Keratinocyte (primary cell): Measurements from ENCODE around the gene TMEM151A. TPM values are rescaled to one million over a fixed set of nuclear protein-coding genes. Genes with fewer than 3 reads are reported as not detected.

Experiments used
- DNase-seq: peaks from one replicate; pipeline ENCODE4 v3.0.0-alpha.2; 2011; ENCODE audit warnings: low read depth, missing footprints, low spot score
- FAIRE-seq: peaks from 2 replicates; lab custom pipeline; 2011; peaks lifted over from hg19 to GRCh38; lab: Jason Lieb, UNC
- H2AFZ ChIP-seq: 2 replicates; pipeline ENCODE4 v1.6.0; 2012; ENCODE audit warnings: low read length, control low read depth, inconsistent platforms; ENCODE audit not compliant: control insufficient read depth
- H3K27ac ChIP-seq: 2 replicates; pipeline ENCODE4 v1.5.1; 2011; ENCODE audit warnings: low read length; ENCODE audit not compliant: control insufficient read depth, insufficient read depth
- H3K27me3 ChIP-seq: 3 replicates; pipeline ENCODE4 v1.6.0; 2011; ENCODE audit warnings: low read length; ENCODE audit not compliant: control insufficient read depth, insufficient read depth; ENCODE audit errors: extremely low read depth
- H3K36me3 ChIP-seq, 2 experiments: 2 replicates in 1 of 2; 3 replicates in 1 of 2; pipeline ENCODE4 v1.5.1; 2011; ENCODE audit warnings: low read length in 2 of 2, mild to moderate bottlenecking in 1 of 2; ENCODE audit not compliant: control insufficient read depth in 2 of 2, insufficient read depth in 2 of 2; ENCODE audit errors: extremely low read depth in 1 of 2
- H3K4me1 ChIP-seq: 3 replicates; pipeline ENCODE4 v1.5.1; 2011; ENCODE audit warnings: low read length; ENCODE audit not compliant: control insufficient read depth, insufficient read depth; ENCODE audit errors: extremely low read depth
- H3K4me2 ChIP-seq: 3 replicates; pipeline ENCODE4 v1.6.0; 2011; ENCODE audit warnings: low read depth, low read length; ENCODE audit not compliant: control insufficient read depth, insufficient read depth; ENCODE audit errors: extremely low read depth
- H3K4me3 ChIP-seq, 3 experiments: fragments of 200-600 bp in 1 of 3; sonication (generic) in 1 of 3; 2 replicates in 2 of 3; 3 replicates in 1 of 3; pipeline ENCODE4 v1.5.1; 2011 to 2016; ENCODE audit warnings: low read length in 3 of 3, mild to moderate bottlenecking in 3 of 3, control low read depth in 2 of 3, inconsistent platforms in 1 of 3, low read depth in 1 of 3, mixed read lengths in 1 of 3, mixed run types in 1 of 3, moderate library complexity in 1 of 3; ENCODE audit not compliant: control insufficient read depth in 2 of 3, insufficient read depth in 2 of 3; ENCODE audit errors: extremely low read depth in 1 of 3
- H3K79me2 ChIP-seq: 2 replicates; pipeline ENCODE4 v1.6.0; 2012; ENCODE audit warnings: low read length; ENCODE audit not compliant: control insufficient read depth, insufficient read depth
- H3K9ac ChIP-seq: 3 replicates; pipeline ENCODE4 v1.6.0; 2011; ENCODE audit warnings: low read length; ENCODE audit not compliant: control insufficient read depth, insufficient read depth; ENCODE audit errors: extremely low read depth
- H3K9me1 ChIP-seq: 3 replicates; pipeline ENCODE4 v1.6.0; 2011; ENCODE audit warnings: low read length; ENCODE audit not compliant: control insufficient read depth, insufficient read depth; ENCODE audit errors: extremely low read depth
- H3K9me3 ChIP-seq: 2 replicates; pipeline ENCODE4 v1.5.1; 2012; ENCODE audit warnings: low read depth, low read length; ENCODE audit not compliant: control insufficient read depth
- H4K20me1 ChIP-seq: 3 replicates; pipeline ENCODE4 v1.6.0; 2011; ENCODE audit warnings: low read length; ENCODE audit not compliant: control insufficient read depth, insufficient read depth; ENCODE audit errors: extremely low read depth
- EZH2 ChIP-seq: IDR thresholded peaks from one replicate; pipeline ENCODE4 v1.6.1; 2012; ENCODE audit warnings: inconsistent platforms, mild to moderate bottlenecking, low read length, moderate library complexity
- dilution Hi-C: fragments of 300-500 bp; cut with MboI; formaldehyde crosslinking; loops from one replicate; pipeline ENCODE4 v1.7.0; 2020; ENCODE audit warnings: low sequenced_read_pairs; ENCODE audit not compliant: extremely low pct_ligation_motif_present
- polyA plus RNA-seq, 5 experiments: library from polyadenylated mRNA; depleted of rRNA in 3 of 5; stranded (reverse) in 3 of 5; stranded (forward) in 1 of 5; unstranded in 1 of 5; fragments of >200 nt; gene quantifications; 1 replicate in 1 of 5; 2 replicates in 3 of 5; 3 replicates in 1 of 5; pipeline versions ENCODE4 v1.2.1 to v1.2.3, GENCODE V29; 2011 to 2012; ENCODE audit warnings: missing spikeins in 2 of 5, low read depth in 1 of 5, low replicate concordance in 1 of 5
- TF ChIP-seq, protein P1 (sequence below), 3 experiments: IDR thresholded peaks in 1 of 3; conservative IDR thresholded peaks in 1 of 3; optimal IDR thresholded peaks in 1 of 3; 2 replicates in 2 of 3; 3 replicates in 1 of 3; pipeline versions ENCODE3 to v1.5.1; 2011; ENCODE audit warnings: low read length in 3 of 3, mild to moderate bottlenecking in 3 of 3, moderate library complexity in 2 of 3, control low read depth in 1 of 3, inconsistent platforms in 1 of 3; ENCODE audit not compliant: insufficient read depth in 2 of 3; ENCODE audit errors: extremely low read depth in 1 of 3

TMEM151A gene
- polyA plus RNA-seq, 1 donor (not counting 4 experiments of a cell fraction or from before 2014, with no cell fraction given): not detected

- dilution Hi-C loops: no loop called here
- no peak overlapping the region for H3K27ac ChIP-seq
- H3K9ac ChIP-seq: no peak overlapping the region
- peak; percentile 56 for TF ChIP-seq EZH2
- TF ChIP-seq, protein P1, sequence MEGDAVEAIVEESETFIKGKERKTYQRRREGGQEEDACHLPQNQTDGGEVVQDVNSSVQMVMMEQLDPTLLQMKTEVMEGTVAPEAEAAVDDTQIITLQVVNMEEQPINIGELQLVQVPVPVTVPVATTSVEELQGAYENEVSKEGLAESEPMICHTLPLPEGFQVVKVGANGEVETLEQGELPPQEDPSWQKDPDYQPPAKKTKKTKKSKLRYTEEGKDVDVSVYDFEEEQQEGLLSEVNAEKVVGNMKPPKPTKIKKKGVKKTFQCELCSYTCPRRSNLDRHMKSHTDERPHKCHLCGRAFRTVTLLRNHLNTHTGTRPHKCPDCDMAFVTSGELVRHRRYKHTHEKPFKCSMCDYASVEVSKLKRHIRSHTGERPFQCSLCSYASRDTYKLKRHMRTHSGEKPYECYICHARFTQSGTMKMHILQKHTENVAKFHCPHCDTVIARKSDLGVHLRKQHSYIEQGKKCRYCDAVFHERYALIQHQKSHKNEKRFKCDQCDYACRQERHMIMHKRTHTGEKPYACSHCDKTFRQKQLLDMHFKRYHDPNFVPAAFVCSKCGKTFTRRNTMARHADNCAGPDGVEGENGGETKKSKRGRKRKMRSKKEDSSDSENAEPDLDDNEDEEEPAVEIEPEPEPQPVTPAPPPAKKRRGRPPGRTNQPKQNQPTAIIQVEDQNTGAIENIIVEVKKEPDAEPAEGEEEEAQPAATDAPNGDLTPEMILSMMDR (optimal IDR thresholded peaks at IDR 0.05 in 1 of 3, IDR thresholded peaks at IDR 0.05 in 1 of 3, conservative IDR thresholded peaks at IDR 0.05 in 1 of 3; ENCODE audit: extremely low read depth in 1 of 3, insufficient read depth in 2 of 3, low read length in 3 of 3): no peak
- H2AFZ ChIP-seq: no peak overlapping the region
- H3K4me1 ChIP-seq: peaks cover 16% of the 10 kb centered on the region
- no peaks in the 10 kb centered on the region for H3K9me3 ChIP-seq
- H3K36me3 ChIP-seq: peaks cover 4% of the 10 kb centered on the region in 2 experiments
- peaks cover 29% of the 10 kb centered on the region for H3K27me3 ChIP-seq
- no peak overlapping the region for H3K4me3 ChIP-seq
- H3K79me2 ChIP-seq: peaks cover 20% of the 10 kb centered on the region
- peak overlapping the region; percentile 48 for H3K4me2 ChIP-seq
- FAIRE-seq (no peak), DNase-seq (no peak)
- H3K9me1 ChIP-seq: no peaks in the 10 kb centered on the region
- no peaks in the 10 kb centered on the region for H4K20me1 ChIP-seq
Observed at GRCh38 chr11:66291303-66291705, 390 bp upstream of the TMEM151A start.

DNA sequence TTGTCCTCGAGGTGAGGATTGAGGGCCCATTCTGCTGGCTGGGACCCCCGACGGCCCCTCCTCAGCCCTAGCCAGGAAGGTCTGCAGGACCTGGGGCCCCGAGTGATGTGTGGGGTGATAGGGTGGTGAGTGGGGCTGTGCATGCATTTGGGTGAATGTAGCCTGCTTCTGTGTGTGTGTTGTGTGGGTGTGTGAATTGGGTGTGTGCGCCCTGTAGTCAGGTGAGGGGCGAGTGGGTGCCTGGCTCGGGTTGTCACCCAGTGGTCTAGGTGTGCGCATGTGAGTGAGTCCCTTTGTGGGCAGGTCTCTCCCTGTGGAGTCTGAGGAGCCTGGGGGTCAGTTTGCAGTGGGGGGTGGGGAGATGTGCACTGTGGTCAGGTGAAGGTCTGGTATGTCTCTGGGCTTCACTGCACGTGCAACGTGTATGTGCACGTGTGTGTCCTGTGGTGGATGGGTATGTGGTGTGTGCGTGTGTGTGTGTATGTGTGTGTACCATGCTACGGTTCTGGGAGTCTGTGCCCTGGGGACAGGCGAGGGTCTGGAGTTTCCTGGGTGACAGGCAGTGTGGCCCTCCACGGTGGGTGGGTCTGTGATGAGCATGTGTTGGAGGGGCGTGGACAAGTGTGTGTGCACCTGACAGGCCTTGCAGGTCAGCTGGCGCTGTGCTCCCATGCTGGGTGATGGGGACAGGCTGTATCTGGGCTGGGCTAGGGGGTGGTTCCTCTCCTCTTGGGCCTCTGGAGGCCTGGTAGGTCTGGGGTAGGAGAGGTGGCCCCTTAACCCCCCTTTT lies 1.0 kb downstream of the TMEM151A start:
- Histone ChIP-seq H3K4me3 (no peak overlapping the region), H2AFZ (no peak overlapping the region), H4K20me1 (no peaks in the 10 kb centered on the region), H3K9ac (no peak overlapping the region), H3K9me3 (no peaks in the 10 kb centered on the region), H3K4me1 (peaks cover 13% of the 10 kb centered on the region), H3K27me3 (peaks cover 29% of the 10 kb centered on the region), H3K36me3 (peaks cover under 1 to 1% of the 10 kb centered on the region in 2 experiments), H3K9me1 (no peaks in the 10 kb centered on the region), H3K27ac (no peak overlapping the region), H3K4me2 (no peak overlapping the region), H3K79me2 (peaks cover 10% of the 10 kb centered on the region)
- FAIRE-seq (no peak), DNase-seq (no peak)
- dilution Hi-C loops: no loop called here
- TF ChIP-seq, protein P1 (optimal IDR thresholded peaks at IDR 0.05 in 1 of 3, IDR thresholded peaks at IDR 0.05 in 1 of 3, conservative IDR thresholded peaks at IDR 0.05 in 1 of 3; ENCODE audit: extremely low read depth in 1 of 3, insufficient read depth in 2 of 3, low read length in 3 of 3): no peak
- TF ChIP-seq EZH2: peak; percentile 5
